GM12892 (cell line): ENCODE results near the gene ITGB1.

Experiments
- DNase-seq: peaks from one replicate; pipeline ENCODE4 v3.0.0; 2011; ENCODE audit not compliant: insufficient read length
- FAIRE-seq: peaks from 2 replicates; lab custom pipeline; 2011; peaks lifted over from hg19 to GRCh38; lab: Jason Lieb, UNC
- POLR2A ChIP-seq: IDR thresholded peaks from 2 replicates; pipeline ENCODE4 v1.6.1; 2011; ENCODE audit warnings: low read depth, low read length, control low read depth
- POLR2AphosphoS5 ChIP-seq: IDR thresholded peaks from 2 replicates; pipeline ENCODE4 v1.6.1; 2011; ENCODE audit warnings: low read depth, low read length, control low read depth
- TAF1 ChIP-seq: IDR thresholded peaks from 2 replicates; pipeline ENCODE4 v1.6.1; 2011; ENCODE audit warnings: low read depth, mild to moderate bottlenecking, control low read depth, low read length, borderline replicate concordance

Gene ITGB1

GRCh38 chr10:32959006-32959920, 1.2 kb upstream of the ITGB1 start:
- no peak for TF ChIP-seq POLR2AphosphoS5
- TF ChIP-seq TAF1: no peak
- no peak for TF ChIP-seq POLR2A
- peak; percentile 80 for FAIRE-seq
- DNase-seq: no peak

DNA sequence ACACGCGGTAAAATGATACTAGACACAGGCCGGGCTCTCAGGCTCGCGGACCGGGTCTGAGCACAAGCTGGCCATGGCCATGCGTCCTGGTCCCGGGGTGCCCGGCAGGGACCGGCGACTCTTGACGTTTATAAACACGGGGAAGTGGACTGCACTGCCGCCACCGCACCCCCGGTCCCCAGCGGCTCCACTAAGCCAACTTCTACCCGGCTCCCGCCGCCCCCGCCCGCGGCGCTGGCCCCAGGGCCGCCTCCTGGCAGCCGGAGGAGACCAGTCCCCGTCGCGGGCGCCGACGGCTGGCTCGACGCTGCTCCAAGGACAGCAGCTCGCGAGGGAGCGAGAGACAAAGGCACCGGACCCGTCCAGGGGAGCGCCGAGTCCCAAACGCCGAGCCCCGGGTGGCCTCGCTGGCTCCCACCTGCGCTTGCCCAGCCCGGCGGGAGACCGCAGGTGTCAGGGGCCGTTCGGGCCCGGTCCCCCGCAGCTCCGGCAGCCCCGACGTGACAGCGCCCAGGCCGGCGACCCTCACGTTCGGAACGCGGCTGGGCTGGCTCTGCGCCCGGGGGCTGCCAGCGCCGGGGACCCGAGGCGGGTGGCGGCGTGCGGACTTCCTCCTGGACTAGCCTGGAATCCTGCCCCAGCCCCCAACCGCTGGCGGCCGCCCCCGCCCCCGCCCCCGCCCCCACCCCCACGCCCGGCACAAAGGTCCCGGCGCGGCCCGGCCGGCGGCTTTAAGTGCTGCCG, 517 bp downstream of the ITGB1 start:
- no peak for TF ChIP-seq POLR2AphosphoS5
- TF ChIP-seq TAF1: no peak
- no peak for TF ChIP-seq POLR2A
- FAIRE-seq (peak; percentile 40), DNase-seq (no peak)

- DNase-seq (no peak), FAIRE-seq (no peak)
- TF ChIP-seq TAF1: no peak
- TF ChIP-seq POLR2AphosphoS5: no peak
These were observed 1.4 kb downstream of the ITGB1 start for GRCh38 chr10:32956365-32957197.

DNA sequence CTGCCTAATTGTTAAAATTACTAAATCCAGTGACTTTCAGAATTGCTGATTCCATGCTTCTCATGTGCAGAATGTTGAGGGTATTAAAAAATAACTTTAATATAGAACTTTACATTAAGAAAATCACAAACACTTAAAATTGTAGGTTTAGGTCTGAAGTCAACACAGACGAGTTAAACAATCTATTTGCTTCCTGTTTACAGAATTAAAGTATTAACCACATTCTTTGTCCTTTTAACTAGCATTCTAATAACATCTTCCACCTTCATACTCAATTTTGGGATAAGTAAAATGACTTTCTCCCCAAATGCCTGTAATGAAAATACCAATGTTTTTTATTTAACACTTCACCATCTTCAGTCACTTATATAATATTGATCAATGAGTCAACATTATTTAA, 2.2 kb downstream of the ITGB1 start:
- DNase-seq (no peak), FAIRE-seq (no peak)
- TF ChIP-seq POLR2AphosphoS5 (no peak), POLR2A (no peak), TAF1 (no peak)

DNA sequence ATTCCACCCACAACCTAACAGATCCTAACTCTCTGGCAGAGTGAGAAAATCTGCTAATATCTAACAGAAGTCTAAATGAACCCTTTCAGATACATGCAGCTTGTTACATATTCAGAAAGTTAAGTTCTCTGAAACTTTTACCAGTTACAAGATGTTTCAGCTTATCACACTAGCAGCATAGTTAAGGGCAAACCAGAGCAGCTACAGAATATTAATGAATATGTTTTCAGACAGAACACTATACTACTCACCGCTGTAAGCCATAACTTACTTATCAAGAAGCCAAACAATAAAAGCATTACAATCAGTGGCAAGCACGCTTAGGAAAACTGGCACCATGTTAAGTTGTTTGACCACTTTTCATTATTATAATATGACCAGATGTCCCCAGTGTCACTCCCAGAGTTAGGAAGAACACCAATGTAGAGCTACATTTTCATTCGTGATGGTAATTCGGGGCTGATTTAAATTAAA, 2.7 kb downstream of the ITGB1 start:
- TF ChIP-seq TAF1 (no peak), POLR2AphosphoS5 (no peak), POLR2A (no peak)
- FAIRE-seq: peak; percentile 38
- DNase-seq: no peak

- DNase-seq (no peak), FAIRE-seq (no peak)
These were observed 3.3 kb downstream of the ITGB1 start for GRCh38 chr10:32954545-32955298.

GRCh38 chr10:32954080-32954479, 4.0 kb downstream of the ITGB1 start:
- FAIRE-seq (peak; percentile 24), DNase-seq (no peak)
- TF ChIP-seq POLR2AphosphoS5: no peak
- TF ChIP-seq POLR2A: no peak
- TF ChIP-seq TAF1: no peak

More at GRCh38 chr10:32954545-32955298, 3.3 kb downstream of the ITGB1 start:
- TF ChIP-seq TAF1 (no peak), POLR2AphosphoS5 (no peak), POLR2A (no peak)

DNA sequence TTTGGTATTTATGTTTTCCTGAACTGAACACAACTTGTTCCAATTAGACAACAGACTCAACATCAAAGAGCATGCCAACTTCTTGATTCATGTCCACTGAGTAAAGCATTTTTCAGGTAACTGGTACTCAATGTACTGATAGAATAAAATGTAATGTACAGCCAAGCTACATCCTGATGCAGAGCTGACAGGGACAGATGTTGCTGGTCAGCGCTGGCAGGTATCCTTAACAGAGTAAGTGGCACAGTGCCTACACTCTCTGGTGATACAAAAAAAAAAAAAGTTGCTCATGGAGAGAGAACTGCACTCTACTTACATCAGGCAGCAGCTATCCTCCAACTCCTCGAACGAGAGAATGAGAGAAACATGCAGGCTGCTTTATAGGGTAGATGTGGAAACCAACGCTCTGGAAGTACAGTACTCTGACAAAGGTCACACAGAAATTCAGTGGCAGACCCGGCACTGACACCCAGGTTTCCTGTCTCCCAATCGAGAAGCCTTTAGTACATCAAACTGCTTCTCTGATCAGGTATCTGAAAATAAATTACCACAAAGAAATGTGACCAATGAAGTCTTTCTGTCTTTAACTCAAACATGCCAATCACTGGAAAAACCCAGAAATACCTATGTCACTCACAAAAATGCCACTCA, 4.6 kb downstream of the ITGB1 start:
- FAIRE-seq: no peak
- no peak for DNase-seq
- TF ChIP-seq POLR2AphosphoS5 (no peak), TAF1 (no peak), POLR2A (no peak)

DNA sequence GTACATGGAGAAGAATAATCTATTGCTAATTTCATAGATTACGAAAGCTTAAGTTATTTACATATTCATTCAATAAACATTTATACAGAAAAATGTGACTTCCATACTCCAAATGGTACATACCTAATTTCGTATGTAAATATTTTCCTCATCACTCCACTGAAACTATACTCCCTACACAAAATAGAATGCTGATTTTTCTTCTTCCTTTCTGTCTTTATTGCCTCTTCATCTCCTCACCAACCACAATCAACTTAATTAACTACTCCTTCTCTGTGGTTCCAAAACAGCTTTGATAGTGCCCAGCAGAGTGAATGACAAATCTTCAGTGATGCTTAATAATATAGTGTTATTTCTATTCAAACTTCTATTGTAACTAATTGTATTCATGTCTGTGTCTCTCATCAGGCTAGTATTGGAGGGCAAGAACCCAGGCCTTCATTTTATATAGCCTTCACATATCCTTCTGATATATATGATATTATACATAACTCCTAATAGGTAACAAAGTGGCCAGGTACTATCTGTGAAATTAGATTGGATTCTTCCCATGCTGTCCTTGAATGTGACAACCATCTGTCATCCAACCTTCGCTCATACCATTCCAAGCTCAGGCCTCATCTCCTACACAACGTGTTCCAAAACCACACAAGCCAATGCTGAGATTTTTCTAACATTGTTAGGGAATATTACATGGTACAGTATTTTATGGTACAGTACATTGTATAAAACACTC, 5.3 kb downstream of the ITGB1 start:
- FAIRE-seq (no peak), DNase-seq (no peak)
- TF ChIP-seq TAF1 (no peak), POLR2A (no peak), POLR2AphosphoS5 (no peak)
